Hepatocyte (in vitro differentiated cells): ENCODE data around the gene OPCML. TPM values are rescaled to one million over a fixed set of nuclear protein-coding genes. Genes with fewer than 3 reads are reported as not detected.

Experiments
- DNase-seq: peaks from one replicate; pipeline ENCODE4 v3.0.0-alpha.2; 2016; ENCODE audit warnings: low spot score
- H2AFZ ChIP-seq: fragments of 200-600 bp; sonication (generic); 2 replicates; pipeline ENCODE4 v1.6.0; 2016; ENCODE audit warnings: antibody characterized with exemption, mild to moderate bottlenecking
- H3K27ac ChIP-seq: fragments of 200-600 bp; sonication (generic); 2 replicates; pipeline ENCODE4 v1.5.1; 2016; ENCODE audit warnings: mild to moderate bottlenecking
- H3K27me3 ChIP-seq: fragments of 200-600 bp; sonication (generic); 2 replicates; pipeline ENCODE4 v1.6.1; 2016
- H3K36me3 ChIP-seq: fragments of 200-600 bp; sonication (generic); replicated peaks from 2 replicates; pipeline ENCODE4 v1.5.1; 2016; ENCODE audit warnings: low read depth; ENCODE audit not compliant: insufficient read depth
- H3K4me1 ChIP-seq: fragments of 200-600 bp; sonication (generic); 2 replicates; pipeline ENCODE4 v1.5.1; 2016; ENCODE audit warnings: mild to moderate bottlenecking, moderate library complexity; ENCODE audit not compliant: insufficient read depth
- H3K4me2 ChIP-seq: fragments of 200-600 bp; sonication (generic); 2 replicates; pipeline ENCODE4 v1.6.0; 2016
- H3K4me3 ChIP-seq: fragments of 200-600 bp; sonication (generic); 2 replicates; pipeline ENCODE4 v1.5.1; 2016; ENCODE audit warnings: mild to moderate bottlenecking
- H3K79me2 ChIP-seq: fragments of 200-600 bp; sonication (generic); 2 replicates; pipeline ENCODE4 v1.6.0; 2017; ENCODE audit warnings: mild to moderate bottlenecking
- H3K9me2 ChIP-seq: fragments of 200-600 bp; sonication (generic); replicated peaks from 2 replicates; pipeline ENCODE4 v1.6.0; 2017; ENCODE audit warnings: mild to moderate bottlenecking; ENCODE audit not compliant: insufficient read depth
- H3K9me3 ChIP-seq: fragments of 200-600 bp; sonication (generic); 2 replicates; pipeline ENCODE4 v1.5.1; 2016; ENCODE audit warnings: low read depth, mild to moderate bottlenecking
- H4K20me1 ChIP-seq: fragments of 200-600 bp; sonication (generic); 2 replicates; pipeline ENCODE4 v1.6.0; 2016; ENCODE audit warnings: mild to moderate bottlenecking; ENCODE audit not compliant: insufficient read depth, poor library complexity, severe bottlenecking
- EZH2 ChIP-seq: fragments of 200-600 bp; sonication (generic); IDR thresholded peaks from 2 replicates; pipeline ENCODE4 v1.6.1; 2016; ENCODE audit warnings: antibody characterized with exemption, mild to moderate bottlenecking, borderline replicate concordance
- EZH2phosphoT487 ChIP-seq: fragments of 200-600 bp; sonication (generic); IDR thresholded peaks from one replicate; pipeline ENCODE4 v1.6.1; 2018; ENCODE audit warnings: antibody characterized with exemption, mild to moderate bottlenecking, low read depth, moderate library complexity; ENCODE audit not compliant: unreplicated experiment, severe bottlenecking
- WGBS: methylation state at CpG from one replicate; pipeline ENCODE4 v1.1.6; 2016; ENCODE audit warnings: low lambda C conversion rate; ENCODE audit errors: missing lambda C conversion rate; 5-methylcytosine and 5-hydroxymethylcytosine counted together
- polyA plus RNA-seq: library from polyadenylated mRNA; unstranded; fragments of >200 nt; fragmentation: Nextera tagmentation; extraction: Ambion mirVana; gene quantifications from 2 replicates; pipeline ENCODE4 v1.2.1, GENCODE V29; 2016
- total RNA-seq: library from RNA; depleted of rRNA; stranded (reverse); fragments of >200 nt; gene quantifications from 2 replicates; pipeline ENCODE4 v1.2.3, GENCODE V29; 2014
- TF ChIP-seq, protein P1 (sequence below): fragments of 200-600 bp; sonication (generic); IDR thresholded peaks from 2 replicates; pipeline ENCODE4 v1.5.1; 2016; ENCODE audit warnings: antibody characterized with exemption, mild to moderate bottlenecking; ENCODE audit not compliant: poor library complexity

OPCML gene
- total and polyA plus RNA-seq, 2 experiments from 2014 or later = 0.37 to 0.98 TPM

DNA sequence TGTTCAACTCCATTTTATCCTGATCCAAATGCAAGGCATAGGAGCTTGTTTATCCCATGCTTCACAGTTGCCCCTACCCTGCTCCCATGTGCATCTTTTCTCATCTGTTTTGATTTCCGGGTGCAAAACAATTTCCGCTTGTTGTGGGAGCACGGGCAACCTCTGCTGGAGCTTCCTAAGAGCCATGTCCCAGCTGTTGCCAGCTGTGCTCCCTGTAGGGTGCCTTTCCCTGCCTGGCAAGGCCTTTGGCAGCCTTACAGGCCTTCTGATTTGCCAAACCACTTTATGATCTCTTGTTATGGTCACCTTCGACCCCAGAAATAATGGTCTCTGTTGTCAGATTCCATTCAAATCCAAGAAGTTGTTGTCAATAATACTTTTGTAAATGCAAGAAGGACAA, 1038.5 kb downstream of the OPCML start:
- Histone ChIP-seq H3K36me3 (no peaks in the 10 kb centered on the region), H4K20me1 (no peaks in the 10 kb centered on the region), H3K79me2 (no peaks in the 10 kb centered on the region), H3K4me1 (no peaks in the 10 kb centered on the region), H3K9me3 (no peaks in the 10 kb centered on the region), H3K27ac (no peak overlapping the region), H3K4me2 (no peak overlapping the region), H3K27me3 (no peaks in the 10 kb centered on the region), H3K4me3 (no peak overlapping the region), H3K9me2 (no peaks in the 10 kb centered on the region), H2AFZ (no peak overlapping the region)
- TF ChIP-seq EZH2phosphoT487 (no peak), EZH2 (no peak)
- TF ChIP-seq, protein P1, sequence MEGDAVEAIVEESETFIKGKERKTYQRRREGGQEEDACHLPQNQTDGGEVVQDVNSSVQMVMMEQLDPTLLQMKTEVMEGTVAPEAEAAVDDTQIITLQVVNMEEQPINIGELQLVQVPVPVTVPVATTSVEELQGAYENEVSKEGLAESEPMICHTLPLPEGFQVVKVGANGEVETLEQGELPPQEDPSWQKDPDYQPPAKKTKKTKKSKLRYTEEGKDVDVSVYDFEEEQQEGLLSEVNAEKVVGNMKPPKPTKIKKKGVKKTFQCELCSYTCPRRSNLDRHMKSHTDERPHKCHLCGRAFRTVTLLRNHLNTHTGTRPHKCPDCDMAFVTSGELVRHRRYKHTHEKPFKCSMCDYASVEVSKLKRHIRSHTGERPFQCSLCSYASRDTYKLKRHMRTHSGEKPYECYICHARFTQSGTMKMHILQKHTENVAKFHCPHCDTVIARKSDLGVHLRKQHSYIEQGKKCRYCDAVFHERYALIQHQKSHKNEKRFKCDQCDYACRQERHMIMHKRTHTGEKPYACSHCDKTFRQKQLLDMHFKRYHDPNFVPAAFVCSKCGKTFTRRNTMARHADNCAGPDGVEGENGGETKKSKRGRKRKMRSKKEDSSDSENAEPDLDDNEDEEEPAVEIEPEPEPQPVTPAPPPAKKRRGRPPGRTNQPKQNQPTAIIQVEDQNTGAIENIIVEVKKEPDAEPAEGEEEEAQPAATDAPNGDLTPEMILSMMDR = no peak
- no peak for DNase-seq
- WGBS = 90% methylated on average over 4 of the region's 4 CpGs

DNA sequence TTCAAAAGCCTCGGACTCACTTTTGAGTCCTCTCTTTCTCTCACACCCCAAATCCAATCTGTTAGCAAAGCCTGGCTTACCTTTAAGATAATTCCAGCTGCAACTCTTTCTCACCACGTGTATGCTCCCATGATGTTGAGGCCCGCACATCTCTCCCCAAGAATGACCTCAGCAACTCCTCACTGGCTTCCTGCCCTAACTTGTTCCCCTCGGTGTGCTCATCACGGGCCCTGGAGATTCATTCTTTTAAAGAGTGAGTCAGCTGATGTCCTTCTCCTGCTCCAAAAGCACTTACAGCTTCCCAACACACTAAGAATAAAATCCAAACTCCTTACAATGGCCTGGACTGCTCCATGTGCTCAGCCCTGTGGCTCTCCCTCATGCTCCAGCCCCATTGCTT, 1041.3 kb downstream of the OPCML start:
- H3K27me3 ChIP-seq = no peaks in the 10 kb centered on the region
- no peaks in the 10 kb centered on the region for H3K79me2 ChIP-seq
- H3K9me3 ChIP-seq = no peaks in the 10 kb centered on the region
- H3K9me2 ChIP-seq = no peaks in the 10 kb centered on the region
- DNase-seq = no peak
- H4K20me1 ChIP-seq = no peaks in the 10 kb centered on the region
- no peak overlapping the region for H3K4me2 ChIP-seq
- H3K4me1 ChIP-seq = no peaks in the 10 kb centered on the region
- 75% methylated on average over 5 of the region's 5 CpGs for WGBS
- H3K36me3 ChIP-seq = no peaks in the 10 kb centered on the region
- no peak overlapping the region for H3K27ac ChIP-seq
- H2AFZ ChIP-seq = no peak overlapping the region
- no peak overlapping the region for H3K4me3 ChIP-seq
- TF ChIP-seq EZH2 = no peak
- TF ChIP-seq EZH2phosphoT487 = no peak
- TF ChIP-seq, protein P1 = no peak

DNA sequence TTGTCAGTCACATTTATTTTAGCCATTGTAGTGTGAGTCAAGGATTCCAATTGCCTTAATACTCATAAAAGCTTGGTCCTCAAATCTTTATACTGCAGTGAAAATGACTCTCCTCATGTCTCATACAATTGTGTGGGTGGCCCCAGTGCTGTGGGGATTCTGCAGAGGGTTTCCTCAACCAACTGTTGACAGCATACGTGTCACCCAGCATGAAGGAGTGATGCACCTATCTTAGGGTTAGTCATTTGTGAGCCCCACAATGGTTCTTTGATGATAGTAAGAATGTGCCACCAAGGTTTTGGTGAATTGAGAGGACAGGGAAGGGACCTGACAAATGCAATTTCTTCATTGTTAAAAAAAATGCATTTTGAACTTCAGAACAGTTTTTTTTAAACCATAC, 1046.2 kb downstream of the OPCML start:
- H3K36me3 ChIP-seq = no peaks in the 10 kb centered on the region
- no peaks in the 10 kb centered on the region for H3K79me2 ChIP-seq
- H3K27ac ChIP-seq = no peak overlapping the region
- no peaks in the 10 kb centered on the region for H3K9me2 ChIP-seq
- H3K27me3 ChIP-seq = no peaks in the 10 kb centered on the region
- no peaks in the 10 kb centered on the region for H3K9me3 ChIP-seq
- no peak overlapping the region for H3K4me2 ChIP-seq
- WGBS = 89% methylated on average over 1 of the region's 1 CpG
- no peaks in the 10 kb centered on the region for H3K4me1 ChIP-seq
- TF ChIP-seq EZH2phosphoT487 (no peak), EZH2 (no peak)
- TF ChIP-seq, protein P1 = no peak
- no peak overlapping the region for H2AFZ ChIP-seq
- no peak overlapping the region for H3K4me3 ChIP-seq
- no peak for DNase-seq
- H4K20me1 ChIP-seq = no peaks in the 10 kb centered on the region

DNA sequence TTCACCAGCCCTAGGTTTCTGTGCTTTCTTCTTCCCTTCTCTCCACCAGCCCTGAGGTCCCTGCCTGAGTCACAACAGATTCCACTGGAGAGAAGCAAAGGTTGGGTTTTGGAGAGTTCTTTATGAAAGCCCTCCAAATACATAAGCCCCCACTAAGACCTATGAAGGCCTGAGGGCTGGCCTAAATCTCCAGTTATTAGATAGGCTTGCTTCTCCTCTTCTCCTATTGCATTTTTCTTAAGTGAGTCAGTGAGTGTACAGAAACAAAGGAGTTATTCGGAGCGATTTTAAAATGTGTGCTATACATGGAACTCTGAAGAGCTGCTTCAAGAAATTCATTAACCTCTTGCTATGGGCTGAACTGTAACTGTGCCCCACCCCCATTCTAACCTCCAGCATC, 1057.3 kb downstream of the OPCML start:
- no peak for DNase-seq
- Histone ChIP-seq H3K4me2 (no peak overlapping the region), H3K27me3 (no peaks in the 10 kb centered on the region), H3K79me2 (no peaks in the 10 kb centered on the region), H3K9me3 (no peaks in the 10 kb centered on the region), H4K20me1 (no peaks in the 10 kb centered on the region), H3K4me3 (no peak overlapping the region), H2AFZ (no peak overlapping the region), H3K9me2 (no peaks in the 10 kb centered on the region), H3K27ac (no peak overlapping the region), H3K4me1 (no peaks in the 10 kb centered on the region), H3K36me3 (no peaks in the 10 kb centered on the region)
- WGBS = 76% methylated on average over 2 of the region's 2 CpGs
- TF ChIP-seq, protein P1 = no peak
- TF ChIP-seq EZH2phosphoT487 (no peak), EZH2 (no peak)
